Measurements from ENCODE around the gene SMAD3.
A peak's percentile ranks its signal among the peaks of the same experiment; 100 is the strongest.
"Not testable (repeated sequence)": the region's sequence is repeated elsewhere in the genome, so short reads cannot be mapped to it uniquely, and the experiment has no call there.

Gene SMAD3

GRCh38 chr15:67110958-67111864 lies 45.8 kb downstream of the SMAD3 start:
- peak; percentile 50 for DNase-seq

- DNase-seq: no peak
Measured at GRCh38 chr15:67114046-67114445, 48.6 kb downstream of the SMAD3 start.

- no peak for DNase-seq
Measured at GRCh38 chr15:67114846-67115585, 49.6 kb downstream of the SMAD3 start.

- DNase-seq: no peak
Measured at GRCh38 chr15:67115586-67115969, 50.2 kb downstream of the SMAD3 start.

GRCh38 chr15:67116742-67117141 lies 51.3 kb downstream of the SMAD3 start:
- DNase-seq: no peak

DNA sequence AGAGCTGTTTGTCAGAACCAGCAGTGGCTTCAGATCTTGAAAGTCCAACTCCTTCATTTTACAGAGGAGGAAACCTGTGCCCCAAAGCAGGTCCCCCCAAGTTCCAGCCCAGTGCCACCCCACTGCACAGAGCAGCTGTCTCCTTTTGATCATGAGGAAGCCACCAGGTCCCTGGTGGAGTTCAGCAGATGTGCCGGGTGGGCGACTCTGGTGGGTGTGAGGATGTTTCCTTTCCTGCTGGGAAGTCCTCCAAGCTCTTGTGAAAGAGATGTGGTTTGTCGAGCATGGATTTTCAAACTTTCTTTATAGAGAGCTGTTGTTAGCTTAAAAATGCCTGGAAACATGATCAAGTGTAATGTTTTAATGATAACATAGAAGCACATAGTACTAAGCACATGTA lies 52.0 kb downstream of the SMAD3 start:
- DNase-seq: no peak

DNA sequence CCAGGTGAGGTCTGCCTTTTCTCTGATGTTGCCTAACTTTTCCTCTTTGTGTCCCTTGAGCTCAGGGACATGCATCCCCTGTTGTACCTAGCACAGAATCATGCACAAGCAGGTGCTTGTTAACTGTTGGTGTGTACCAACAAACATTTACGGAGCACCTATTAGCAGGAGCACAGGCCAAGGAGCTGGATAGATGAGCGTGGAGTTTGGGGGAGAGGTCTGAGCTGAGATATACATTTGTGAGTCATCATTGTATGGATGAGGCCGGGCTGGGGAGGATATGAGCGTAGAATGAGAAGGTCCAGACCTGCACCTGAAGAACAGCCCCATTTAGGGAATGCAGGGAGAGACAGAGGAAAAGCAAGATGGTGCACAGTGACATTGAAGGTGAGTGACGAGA lies 53.4 kb downstream of the SMAD3 start:
- no peak for DNase-seq

- no peak for DNase-seq
Measured at GRCh38 chr15:67119238-67119846, 53.9 kb downstream of the SMAD3 start.

DNA sequence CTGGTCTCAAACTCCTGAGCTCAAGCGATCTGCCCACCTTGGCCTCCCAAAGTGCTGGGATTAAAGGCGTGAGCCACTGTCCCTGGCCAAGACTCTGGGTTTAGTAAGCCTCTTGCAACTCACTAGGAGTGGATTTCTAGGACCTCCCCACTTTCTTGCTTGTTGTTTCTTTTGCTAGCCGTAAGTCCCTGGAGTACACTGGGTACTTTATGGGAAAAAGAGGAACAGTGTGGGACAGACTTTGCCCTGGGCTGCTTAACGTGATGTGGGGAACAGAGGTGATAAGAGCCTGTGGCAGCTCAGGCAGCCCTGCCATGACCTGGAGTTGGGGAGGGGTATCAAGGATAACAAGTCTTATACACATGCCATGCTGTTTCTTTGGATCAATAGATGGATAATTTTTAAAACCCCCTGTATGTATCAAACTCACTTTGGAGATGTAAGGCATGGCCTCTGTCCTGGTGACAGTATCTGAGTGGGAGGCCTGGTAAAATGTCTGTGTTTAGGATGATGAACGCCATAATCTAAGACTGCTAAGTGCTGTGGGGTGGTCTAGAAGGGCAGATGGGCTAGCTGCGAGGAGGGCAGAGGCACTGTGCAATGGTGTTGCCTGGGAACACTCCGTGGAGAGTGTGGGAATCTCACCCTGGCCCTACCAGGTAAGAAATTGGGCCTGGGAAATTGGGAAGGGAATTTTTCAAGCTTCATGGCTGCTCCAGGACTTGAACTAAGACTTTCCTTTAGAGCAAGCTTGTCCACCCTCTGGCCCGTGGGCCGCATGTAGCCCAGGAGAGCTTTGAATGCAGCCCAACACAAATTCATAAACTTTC lies 54.8 kb downstream of the SMAD3 start:
- DNase-seq: no peak

DNA sequence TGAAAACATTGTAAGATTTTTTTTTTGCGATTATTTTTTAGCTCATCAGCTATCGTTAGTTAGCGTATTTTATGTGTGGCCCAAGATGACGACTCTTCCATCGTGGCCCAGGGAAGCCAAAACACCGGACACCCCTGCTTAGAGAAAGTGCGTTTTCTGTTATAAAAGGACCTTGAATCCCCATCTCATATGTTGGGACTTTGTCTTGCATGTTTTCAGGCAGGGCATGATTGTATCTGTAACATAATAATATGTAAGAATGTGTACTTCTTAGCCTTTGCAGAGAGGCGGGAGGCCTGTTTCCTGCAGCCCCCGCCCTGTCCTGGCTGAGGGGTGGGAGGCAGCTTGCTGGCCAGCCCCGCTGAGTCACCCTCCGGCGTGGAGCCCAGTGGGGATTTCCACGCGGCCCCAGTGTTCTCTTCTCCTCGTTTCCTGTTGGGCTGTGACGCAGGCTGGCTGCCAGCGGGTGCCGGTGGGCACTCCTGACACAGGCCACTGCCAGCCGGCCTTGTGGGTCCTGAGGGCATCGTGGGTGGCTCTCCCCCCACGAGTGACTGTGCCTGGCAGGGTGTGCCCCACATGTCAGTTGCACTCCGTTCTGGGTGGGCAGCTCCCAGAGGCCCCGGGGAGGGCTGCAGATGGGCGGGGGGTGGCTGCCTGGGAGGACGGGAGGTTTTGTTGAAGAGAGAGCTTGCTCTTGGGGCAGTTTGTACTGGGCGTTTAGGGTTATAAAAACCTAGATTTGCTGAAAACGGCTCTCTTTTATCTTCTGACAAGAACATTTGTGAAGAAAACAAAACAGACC lies 55.6 kb downstream of the SMAD3 start:
- no peak for DNase-seq

DNA sequence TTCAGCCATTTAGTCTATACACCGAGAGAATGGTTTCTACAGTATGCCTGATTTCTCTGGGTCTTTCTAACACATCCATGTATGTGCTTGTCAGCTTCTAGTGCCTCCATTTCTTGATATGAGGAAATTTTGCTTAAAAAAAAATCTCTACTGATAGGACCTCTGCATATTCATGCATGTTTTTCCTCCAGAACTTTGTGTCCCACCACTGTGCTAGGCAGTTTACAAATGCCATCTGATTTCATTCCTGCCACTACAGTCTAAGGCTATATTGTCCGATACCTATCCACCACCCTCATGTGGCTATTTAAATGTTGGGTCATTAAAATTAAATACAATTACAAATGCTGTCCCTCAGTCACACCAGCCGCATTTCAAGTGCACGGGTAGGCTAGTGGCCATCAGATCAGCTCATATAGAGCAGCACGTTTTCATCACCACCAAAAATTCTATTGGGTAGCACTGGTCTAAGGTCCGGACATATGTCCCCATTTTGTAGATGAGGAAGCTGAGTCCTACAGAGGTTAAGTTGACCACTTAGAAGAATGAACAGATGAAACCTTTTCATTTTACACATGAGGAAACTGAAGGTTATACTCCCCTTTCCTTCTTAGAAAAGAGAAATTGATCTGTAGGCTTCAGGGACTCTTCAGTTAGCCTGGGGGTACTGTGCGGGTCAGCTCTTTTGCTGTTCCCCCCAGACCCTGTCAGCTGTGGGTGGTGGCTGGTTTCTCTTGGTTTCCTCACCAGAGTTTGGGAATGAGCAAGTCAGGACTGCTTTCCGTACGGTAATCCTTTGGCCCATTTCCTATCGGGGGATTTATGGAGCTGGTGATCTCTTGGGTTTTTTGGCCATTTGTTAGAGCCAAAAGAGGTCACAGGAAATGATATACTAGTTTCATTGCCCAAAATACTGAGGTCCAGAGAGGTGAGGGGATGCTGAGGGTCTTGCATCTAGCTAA lies 56.5 kb downstream of the SMAD3 start:
- no peak for DNase-seq

DNA sequence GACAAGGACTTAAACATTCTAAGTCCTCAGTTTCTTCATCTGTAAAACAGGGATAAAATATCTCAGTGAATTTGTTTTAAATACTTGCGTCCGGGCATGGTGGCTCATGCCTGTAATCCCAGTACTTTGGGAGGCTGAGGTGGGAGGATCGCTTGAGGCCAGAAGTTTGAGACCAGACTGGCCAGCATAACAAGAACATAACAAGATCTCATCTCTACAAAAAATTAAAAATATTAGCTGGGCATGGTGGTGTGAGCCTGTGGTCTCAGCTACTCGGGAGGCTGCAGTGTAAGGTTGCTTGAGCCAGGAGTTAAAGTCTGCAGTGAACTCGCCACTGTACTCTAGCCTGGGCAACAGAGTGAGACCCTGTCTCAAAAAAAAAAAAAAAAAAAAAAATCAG lies 57.4 kb downstream of the SMAD3 start:
- not testable (repeated sequence) for DNase-seq

DNA sequence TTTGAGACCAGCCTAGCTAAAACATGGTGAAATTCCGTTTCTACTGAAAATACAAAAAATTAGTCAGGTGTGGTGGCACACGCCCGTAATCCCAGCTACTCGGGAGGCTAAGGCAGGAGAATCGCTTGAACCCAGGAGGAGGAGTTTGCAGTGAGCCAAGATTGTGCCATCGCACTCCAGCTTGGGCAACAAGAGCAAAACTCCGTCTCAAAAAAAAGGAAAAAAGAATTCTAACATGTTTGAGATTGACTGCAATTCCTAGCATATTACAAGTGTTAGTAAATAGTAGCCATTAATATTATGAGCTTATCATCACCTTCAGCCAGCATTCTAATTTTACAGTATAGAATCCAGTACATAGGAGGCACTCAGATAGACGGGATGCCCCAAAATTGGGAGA lies 57.9 kb downstream of the SMAD3 start:
- DNase-seq: not testable (repeated sequence)

DNA sequence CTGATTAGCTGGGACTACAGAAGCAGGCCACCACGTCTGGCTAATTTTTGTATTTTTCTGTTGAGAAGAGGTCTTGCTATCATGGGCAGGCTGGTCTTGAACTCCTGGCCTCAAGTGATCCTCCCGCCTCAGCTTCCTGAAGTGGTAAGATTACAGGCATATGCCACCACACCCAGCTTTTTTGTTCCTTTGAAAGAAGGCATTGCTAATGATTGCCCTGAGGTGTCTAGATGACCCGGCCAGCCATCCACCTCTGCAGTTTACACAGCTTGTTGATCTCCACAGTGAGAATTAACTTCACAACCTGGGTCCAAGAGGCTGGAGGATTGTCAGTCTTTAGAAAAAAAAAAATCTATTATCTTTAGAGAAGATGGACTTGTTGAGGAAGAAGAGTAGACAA lies 58.7 kb downstream of the SMAD3 start:
- DNase-seq: no peak

DNA sequence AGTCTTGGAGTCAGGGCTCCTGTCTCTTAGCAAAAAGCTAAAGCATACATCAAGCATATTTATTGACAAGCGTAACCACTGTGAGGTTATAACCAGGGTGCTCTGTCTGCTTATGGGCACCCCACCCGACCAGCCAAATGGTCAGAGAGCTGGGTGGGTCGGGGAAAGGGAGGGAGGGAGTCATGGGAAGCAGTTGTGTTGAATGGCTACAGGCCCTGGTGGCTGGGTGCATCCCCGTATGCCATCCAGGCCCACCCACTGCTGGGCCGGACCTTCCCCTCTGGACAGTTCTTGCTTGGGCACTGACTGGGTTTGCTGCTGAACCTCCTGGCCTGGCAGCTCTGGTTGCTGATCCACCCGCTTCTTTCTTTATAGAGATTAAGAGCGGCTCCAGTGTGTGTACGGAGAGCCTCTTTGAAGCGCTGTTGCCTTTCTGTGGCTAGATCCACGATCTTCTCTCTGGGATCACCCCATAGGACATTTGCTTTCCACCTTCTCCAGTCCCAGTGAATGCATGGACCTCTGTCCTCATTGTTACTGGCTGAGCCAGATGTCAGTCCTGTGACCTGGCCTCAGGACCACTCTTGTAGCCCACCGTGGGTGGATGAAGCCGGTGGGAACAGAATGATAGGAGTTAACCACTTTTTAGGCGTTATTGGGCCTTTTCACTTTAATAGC lies 59.6 kb downstream of the SMAD3 start:
- DNase-seq: no peak

GRCh38 chr15:67125589-67126502 lies 60.4 kb downstream of the SMAD3 start:
- peak; percentile 60 for DNase-seq

DNA sequence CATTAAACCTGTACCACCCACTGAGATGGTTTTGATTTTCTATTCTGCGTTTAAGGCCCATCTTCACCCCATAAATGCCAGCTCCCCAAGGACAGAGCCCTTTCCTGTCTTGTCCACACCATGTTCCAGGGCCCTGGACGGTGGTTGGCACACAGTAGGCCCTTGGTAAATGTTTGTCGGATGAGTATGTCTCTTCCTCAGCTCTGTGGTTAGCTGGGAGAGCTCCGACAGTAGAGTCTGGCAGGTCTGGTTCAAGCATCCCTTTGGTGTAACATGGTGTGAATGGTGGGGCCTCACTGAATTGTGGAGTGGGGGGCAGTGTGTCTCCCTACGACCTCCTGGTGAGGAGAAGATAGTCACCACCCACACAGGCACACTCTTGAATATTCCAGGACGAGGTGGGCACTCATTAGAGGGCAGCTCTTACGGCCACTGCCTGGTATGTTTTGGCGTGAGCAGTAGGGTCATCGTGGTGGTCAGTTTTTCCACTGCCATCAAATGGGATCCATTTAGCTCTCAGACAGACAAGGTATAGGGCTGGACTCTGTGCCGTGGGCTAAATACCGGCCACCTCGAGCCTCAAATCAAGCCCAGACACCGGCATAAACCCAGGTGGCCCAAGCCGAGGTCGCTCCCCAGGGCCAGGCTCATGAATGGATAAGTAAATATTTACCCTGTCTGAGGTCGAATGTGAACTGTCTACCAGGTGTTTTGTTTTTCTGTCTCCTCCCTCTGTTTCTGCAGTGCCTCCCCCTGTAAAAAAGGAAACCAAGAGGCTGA lies 61.3 kb downstream of the SMAD3 start:
- no peak for DNase-seq

DNA sequence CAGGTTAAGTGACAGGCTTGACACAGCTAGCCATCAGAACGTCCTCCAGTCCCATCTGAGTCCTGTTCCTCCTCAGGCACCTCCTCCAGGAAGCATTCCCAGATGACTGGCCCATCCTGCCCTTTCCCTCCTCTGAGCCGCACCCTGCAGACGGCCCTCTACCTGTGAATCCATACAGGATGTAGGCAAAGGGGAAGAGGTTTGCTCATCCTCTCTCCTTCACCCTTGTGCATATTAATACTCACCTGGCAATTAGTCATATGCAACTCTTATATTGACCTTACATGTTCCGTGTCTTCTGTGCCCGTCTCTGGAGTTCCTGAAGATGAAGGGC lies 61.9 kb downstream of the SMAD3 start:
- DNase-seq: no peak

All from MV-4-11 (cell line).